HepG2 (cell line): Measurements from ENCODE around the gene SHFL. TPM values are rescaled to one million over a fixed set of nuclear protein-coding genes. Genes with fewer than 3 reads are reported as not detected.

Source experiments
- MLLT10 ChIP-seq: sonication (generic); formaldehyde crosslinking; IDR thresholded peaks from 2 replicates; pipeline ENCODE4 v1.4.0; 2020; ENCODE audit warnings: missing genetic modification reagents
- MYC ChIP-seq: sonication (generic); formaldehyde crosslinking; IDR thresholded peaks from 2 replicates; pipeline ENCODE4 v1.9.0; 2021; ENCODE audit warnings: missing genetic modification reagents, borderline replicate concordance
- NBN ChIP-seq: fragments of 450-650 bp; conservative IDR thresholded peaks from 2 replicates; pipeline ENCODE4 v1.6.1; 2017
- REPIN1 ChIP-seq: sonication (generic); formaldehyde crosslinking; IDR thresholded peaks from 2 replicates; pipeline ENCODE4 v1.8.0; 2022; ENCODE audit warnings: missing genetic modification reagents, low read depth, mild to moderate bottlenecking, borderline replicate concordance
- SRSF1 ChIP-seq: fragments of 200-400 bp; formaldehyde crosslinking; optimal IDR thresholded peaks from 2 replicates; pipeline ENCODE3; 2017; ENCODE audit warnings: mild to moderate bottlenecking, low read depth, low read length, moderate library complexity
- THYN1 ChIP-seq: sonication (generic); formaldehyde crosslinking; IDR thresholded peaks from 2 replicates; pipeline ENCODE4 v1.8.1; 2023; ENCODE audit warnings: low read depth, mild to moderate bottlenecking, moderate library complexity, missing genetic modification reagents, borderline replicate concordance
- ZC3H13 ChIP-seq: sonication (generic); formaldehyde crosslinking; IDR thresholded peaks from 2 replicates; pipeline ENCODE4 v1.8.1; 2023; ENCODE audit warnings: mild to moderate bottlenecking, missing genetic modification reagents, moderate library complexity
- ZEB1 ChIP-seq: IDR thresholded peaks from 2 replicates; pipeline ENCODE4 v1.6.1; 2012; ENCODE audit warnings: mild to moderate bottlenecking, low read depth, inconsistent platforms; ENCODE audit not compliant: insufficient replicate concordance
- ZFYVE20 ChIP-seq: sonication (generic); formaldehyde crosslinking; IDR thresholded peaks from 2 replicates; pipeline ENCODE4 v1.8.0; 2023; ENCODE audit warnings: low read depth, mild to moderate bottlenecking, moderate library complexity, missing genetic modification reagents, borderline replicate concordance
- ZMYM3 ChIP-seq: sonication (generic); formaldehyde crosslinking; IDR thresholded peaks from 2 replicates; pipeline ENCODE4 v1.5.1; 2020; ENCODE audit warnings: mild to moderate bottlenecking, missing genetic modification reagents
- ZNF10 ChIP-seq: sonication (generic); formaldehyde crosslinking; IDR thresholded peaks from 2 replicates; pipeline ENCODE4 v1.4.0; 2020; ENCODE audit warnings: mild to moderate bottlenecking, low read depth, missing genetic modification reagents, borderline replicate concordance
- ZNF230 ChIP-seq: sonication (generic); formaldehyde crosslinking; IDR thresholded peaks from 2 replicates; pipeline ENCODE4 v1.4.0; 2020; ENCODE audit warnings: mild to moderate bottlenecking, missing genetic modification reagents
- ZNF629 ChIP-seq: sonication (generic); formaldehyde crosslinking; conservative IDR thresholded peaks from 2 replicates; pipeline ENCODE4 v1.5.0; 2020; ENCODE audit warnings: missing genetic modification reagents
- ZNF777 ChIP-seq: sonication (generic); formaldehyde crosslinking; IDR thresholded peaks from 2 replicates; pipeline ENCODE4 v1.4.0; 2020; ENCODE audit warnings: missing genetic modification reagents
- polyA plus RNA-seq, 8 experiments: library from polyadenylated mRNA; depleted of rRNA in 3 of 8; stranded (reverse) in 7 of 8; unstranded in 1 of 8; fragments of >200 nt; fragmentation: Illumina TruSeq in 4 of 8; extraction: Trizol in 4 of 8; gene quantifications; 2 replicates each; pipeline versions ENCODE4 v1.2.1 to v1.2.3, GENCODE V29; 2011 to 2016; ENCODE audit warnings: low read depth in 4 of 8, missing spikeins in 1 of 8, mixed read lengths in 1 of 8; ENCODE audit not compliant: insufficient read depth in 1 of 8
- total RNA-seq, 5 experiments: library from RNA; depleted of rRNA; stranded (reverse); fragments of >200 nt; fragmentation: Illumina TruSeq; extraction: Trizol; gene quantifications; 2 replicates each; pipeline ENCODE4 v1.2.3, GENCODE V29; 2016; ENCODE audit warnings: low read depth in 1 of 5
- TF ChIP-seq, protein P1 (sequence below): sonication (generic); formaldehyde crosslinking; IDR thresholded peaks from 2 replicates; pipeline ENCODE4 v1.4.0; 2020; ENCODE audit warnings: missing genetic modification reagents, borderline replicate concordance
- TF ChIP-seq, protein P2 (sequence below): sonication (generic); formaldehyde crosslinking; IDR thresholded peaks from 2 replicates; pipeline ENCODE4 v1.4.0; 2020; ENCODE audit warnings: missing genetic modification reagents, borderline replicate concordance
- TF ChIP-seq, protein P3 (sequence below): sonication (generic); formaldehyde crosslinking; IDR thresholded peaks from 2 replicates; pipeline ENCODE4 v1.4.0; 2020; ENCODE audit warnings: missing genetic modification reagents, mild to moderate bottlenecking, borderline replicate concordance
- TF ChIP-seq, protein P4 (sequence below): sonication (generic); formaldehyde crosslinking; IDR thresholded peaks from 2 replicates; pipeline ENCODE4 v1.4.0; 2020; ENCODE audit warnings: missing genetic modification reagents, mild to moderate bottlenecking, borderline replicate concordance

The SHFL gene
- total and polyA plus RNA-seq, 2 of the 13 experiments (the other 11 are each of a cell fraction or from before 2014, with no cell fraction given), result 12.3 to 36.4 TPM

DNA sequence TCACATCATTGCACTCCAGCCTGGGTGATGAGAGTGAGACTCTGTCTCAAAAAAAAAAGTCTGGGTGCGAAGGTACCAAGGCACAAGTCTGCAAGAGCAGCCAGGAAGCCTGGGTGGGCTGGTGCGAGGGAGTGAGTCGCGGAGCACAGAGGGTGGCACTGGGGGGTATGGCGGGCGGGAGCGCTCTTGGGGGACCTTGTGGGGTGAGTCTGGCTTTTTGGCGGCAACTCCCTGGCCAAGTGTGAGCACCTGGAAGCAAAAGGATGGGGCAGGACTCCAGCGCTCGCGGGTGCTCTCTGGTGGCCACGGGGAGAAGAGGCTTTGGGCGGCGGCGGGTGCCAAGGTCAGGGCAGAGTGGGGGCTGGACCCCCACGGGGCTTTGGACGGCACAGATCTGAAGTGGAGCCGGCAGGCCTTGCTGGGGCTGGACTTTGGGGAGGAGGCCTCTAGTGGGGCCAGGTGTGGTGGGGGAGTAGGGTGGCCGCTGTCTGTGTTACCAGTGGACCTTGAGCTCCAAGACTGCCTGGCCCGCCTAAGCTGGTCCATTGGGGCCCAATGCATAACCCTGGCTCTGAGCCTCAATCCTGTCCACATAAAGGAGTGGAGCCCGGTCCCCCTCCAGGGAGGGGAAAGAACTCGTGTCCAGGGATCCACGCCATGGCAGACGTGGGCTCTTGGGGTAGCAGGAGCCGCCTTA is 26.9 kb downstream of the SHFL start (continued):
- TF ChIP-seq ZNF629, result no peak
- TF ChIP-seq, protein P1, sequence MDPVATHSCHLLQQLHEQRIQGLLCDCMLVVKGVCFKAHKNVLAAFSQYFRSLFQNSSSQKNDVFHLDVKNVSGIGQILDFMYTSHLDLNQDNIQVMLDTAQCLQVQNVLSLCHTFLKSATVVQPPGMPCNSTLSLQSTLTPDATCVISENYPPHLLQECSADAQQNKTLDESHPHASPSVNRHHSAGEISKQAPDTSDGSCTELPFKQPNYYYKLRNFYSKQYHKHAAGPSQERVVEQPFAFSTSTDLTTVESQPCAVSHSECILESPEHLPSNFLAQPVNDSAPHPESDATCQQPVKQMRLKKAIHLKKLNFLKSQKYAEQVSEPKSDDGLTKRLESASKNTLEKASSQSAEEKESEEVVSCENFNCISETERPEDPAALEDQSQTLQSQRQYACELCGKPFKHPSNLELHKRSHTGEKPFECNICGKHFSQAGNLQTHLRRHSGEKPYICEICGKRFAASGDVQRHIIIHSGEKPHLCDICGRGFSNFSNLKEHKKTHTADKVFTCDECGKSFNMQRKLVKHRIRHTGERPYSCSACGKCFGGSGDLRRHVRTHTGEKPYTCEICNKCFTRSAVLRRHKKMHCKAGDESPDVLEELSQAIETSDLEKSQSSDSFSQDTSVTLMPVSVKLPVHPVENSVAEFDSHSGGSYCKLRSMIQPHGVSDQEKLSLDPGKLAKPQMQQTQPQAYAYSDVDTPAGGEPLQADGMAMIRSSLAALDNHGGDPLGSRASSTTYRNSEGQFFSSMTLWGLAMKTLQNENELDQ, result no peak
- TF ChIP-seq, protein P2, sequence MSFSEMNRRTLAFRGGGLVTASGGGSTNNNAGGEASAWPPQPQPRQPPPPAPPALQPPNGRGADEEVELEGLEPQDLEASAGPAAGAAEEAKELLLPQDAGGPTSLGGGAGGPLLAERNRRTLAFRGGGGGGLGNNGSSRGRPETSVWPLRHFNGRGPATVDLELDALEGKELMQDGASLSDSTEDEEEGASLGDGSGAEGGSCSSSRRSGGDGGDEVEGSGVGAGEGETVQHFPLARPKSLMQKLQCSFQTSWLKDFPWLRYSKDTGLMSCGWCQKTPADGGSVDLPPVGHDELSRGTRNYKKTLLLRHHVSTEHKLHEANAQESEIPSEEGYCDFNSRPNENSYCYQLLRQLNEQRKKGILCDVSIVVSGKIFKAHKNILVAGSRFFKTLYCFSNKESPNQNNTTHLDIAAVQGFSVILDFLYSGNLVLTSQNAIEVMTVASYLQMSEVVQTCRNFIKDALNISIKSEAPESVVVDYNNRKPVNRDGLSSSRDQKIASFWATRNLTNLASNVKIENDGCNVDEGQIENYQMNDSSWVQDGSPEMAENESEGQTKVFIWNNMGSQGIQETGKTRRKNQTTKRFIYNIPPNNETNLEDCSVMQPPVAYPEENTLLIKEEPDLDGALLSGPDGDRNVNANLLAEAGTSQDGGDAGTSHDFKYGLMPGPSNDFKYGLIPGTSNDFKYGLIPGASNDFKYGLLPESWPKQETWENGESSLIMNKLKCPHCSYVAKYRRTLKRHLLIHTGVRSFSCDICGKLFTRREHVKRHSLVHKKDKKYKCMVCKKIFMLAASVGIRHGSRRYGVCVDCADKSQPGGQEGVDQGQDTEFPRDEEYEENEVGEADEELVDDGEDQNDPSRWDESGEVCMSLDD (CRISPR knock-in tag), result no peak
- TF ChIP-seq ZEB1, result no peak
- TF ChIP-seq ZNF777 (CRISPR knock-in tag), result peak; percentile 9; the same call in 1 of the 2 replicates
- TF ChIP-seq ZMYM3 (CRISPR knock-in tag), result no peak
- TF ChIP-seq, protein P3, sequence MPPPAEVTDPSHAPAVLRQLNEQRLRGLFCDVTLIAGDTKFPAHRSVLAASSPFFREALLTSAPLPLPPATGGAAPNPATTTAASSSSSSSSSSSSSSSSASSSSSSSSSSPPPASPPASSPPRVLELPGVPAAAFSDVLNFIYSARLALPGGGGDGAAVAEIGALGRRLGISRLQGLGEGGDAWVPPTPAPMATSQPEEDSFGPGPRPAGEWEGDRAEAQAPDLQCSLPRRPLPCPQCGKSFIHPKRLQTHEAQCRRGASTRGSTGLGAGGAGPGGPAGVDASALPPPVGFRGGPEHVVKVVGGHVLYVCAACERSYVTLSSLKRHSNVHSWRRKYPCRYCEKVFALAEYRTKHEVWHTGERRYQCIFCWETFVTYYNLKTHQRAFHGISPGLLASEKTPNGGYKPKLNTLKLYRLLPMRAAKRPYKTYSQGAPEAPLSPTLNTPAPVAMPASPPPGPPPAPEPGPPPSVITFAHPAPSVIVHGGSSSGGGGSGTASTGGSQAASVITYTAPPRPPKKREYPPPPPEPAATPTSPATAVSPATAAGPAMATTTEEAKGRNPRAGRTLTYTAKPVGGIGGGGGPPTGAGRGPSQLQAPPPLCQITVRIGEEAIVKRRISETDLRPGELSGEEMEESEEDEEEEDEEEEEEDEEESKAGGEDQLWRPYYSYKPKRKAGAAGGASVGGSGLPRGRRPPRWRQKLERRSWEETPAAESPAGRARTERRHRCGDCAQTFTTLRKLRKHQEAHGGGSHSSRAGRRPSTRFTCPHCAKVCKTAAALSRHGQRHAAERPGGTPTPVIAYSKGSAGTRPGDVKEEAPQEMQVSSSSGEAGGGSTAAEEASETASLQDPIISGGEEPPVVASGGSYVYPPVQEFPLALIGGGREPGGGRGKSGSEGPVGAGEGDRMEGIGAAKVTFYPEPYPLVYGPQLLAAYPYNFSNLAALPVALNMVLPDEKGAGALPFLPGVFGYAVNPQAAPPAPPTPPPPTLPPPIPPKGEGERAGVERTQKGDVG (CRISPR knock-in tag), result no peak
- TF ChIP-seq MLLT10 (CRISPR knock-in tag), result no peak
- TF ChIP-seq ZFYVE20, result no peak
- TF ChIP-seq, protein P4, sequence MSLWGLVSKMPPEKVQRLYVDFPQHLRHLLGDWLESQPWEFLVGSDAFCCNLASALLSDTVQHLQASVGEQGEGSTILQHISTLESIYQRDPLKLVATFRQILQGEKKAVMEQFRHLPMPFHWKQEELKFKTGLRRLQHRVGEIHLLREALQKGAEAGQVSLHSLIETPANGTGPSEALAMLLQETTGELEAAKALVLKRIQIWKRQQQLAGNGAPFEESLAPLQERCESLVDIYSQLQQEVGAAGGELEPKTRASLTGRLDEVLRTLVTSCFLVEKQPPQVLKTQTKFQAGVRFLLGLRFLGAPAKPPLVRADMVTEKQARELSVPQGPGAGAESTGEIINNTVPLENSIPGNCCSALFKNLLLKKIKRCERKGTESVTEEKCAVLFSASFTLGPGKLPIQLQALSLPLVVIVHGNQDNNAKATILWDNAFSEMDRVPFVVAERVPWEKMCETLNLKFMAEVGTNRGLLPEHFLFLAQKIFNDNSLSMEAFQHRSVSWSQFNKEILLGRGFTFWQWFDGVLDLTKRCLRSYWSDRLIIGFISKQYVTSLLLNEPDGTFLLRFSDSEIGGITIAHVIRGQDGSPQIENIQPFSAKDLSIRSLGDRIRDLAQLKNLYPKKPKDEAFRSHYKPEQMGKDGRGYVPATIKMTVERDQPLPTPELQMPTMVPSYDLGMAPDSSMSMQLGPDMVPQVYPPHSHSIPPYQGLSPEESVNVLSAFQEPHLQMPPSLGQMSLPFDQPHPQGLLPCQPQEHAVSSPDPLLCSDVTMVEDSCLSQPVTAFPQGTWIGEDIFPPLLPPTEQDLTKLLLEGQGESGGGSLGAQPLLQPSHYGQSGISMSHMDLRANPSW (CRISPR knock-in tag), result no peak
- TF ChIP-seq MYC (CRISPR knock-in tag), result no peak; the same call in 1 of the 2 replicates
- no peak for TF ChIP-seq THYN1 (CRISPR knock-in tag)
- TF ChIP-seq SRSF1, result peak; percentile 95
- no peak for TF ChIP-seq ZNF230 (CRISPR knock-in tag)
- no peak for TF ChIP-seq NBN
- TF ChIP-seq ZNF10 (CRISPR knock-in tag), result no peak
- peak; percentile 52; the same call in 1 of the 2 replicates for TF ChIP-seq ZC3H13 (CRISPR knock-in tag)
- TF ChIP-seq REPIN1 (CRISPR knock-in tag), result no peak
